ENCODE measurements around the gene PTPRZ1. TPM values are rescaled to one million over a fixed set of nuclear protein-coding genes. Genes with fewer than 3 reads are reported as not detected.

Gene PTPRZ1
- total and polyA plus RNA-seq, 10 of the 15 experiments (the other 5 are each of a cell fraction or from before 2014, with no cell fraction given), result 0.05 to 0.21 (median 0.11) TPM; not detected in 7

- SMC1A ChIA-PET (ENCODE audit: uncharacterized antibody, unreplicated experiment), result no interaction called here
- Histone ChIP-seq H3K27me3 (replicated peaks in 1 of 2; ENCODE audit: control insufficient read depth in 2 of 2, insufficient read depth in 2 of 2, low read length in 1 of 2) (no peaks in the 10 kb centered on the region), H4K20me1 (ENCODE audit: control insufficient read depth, insufficient read depth) (no peaks in the 10 kb centered on the region), H3K9me3 (replicated peaks; ENCODE audit: control insufficient read depth, insufficient read depth, low read length) (no peaks in the 10 kb centered on the region), H3K79me2 (ENCODE audit: control insufficient read depth, insufficient read depth, low read length) (no peaks in the 10 kb centered on the region), H3K4me1 (ENCODE audit: control insufficient read depth, insufficient read depth, low read length) (no peaks in the 10 kb centered on the region), H3K27ac (ENCODE audit: control insufficient read depth, insufficient read depth) (no peak overlapping the region), H3K9ac (ENCODE audit: control insufficient read depth, insufficient read depth, low read length) (no peak overlapping the region), H3K4me3 (no peak overlapping the region), H2AFZ (ENCODE audit: control insufficient read depth, low read depth, low read length) (no peak overlapping the region), H3K36me3 (ENCODE audit: control insufficient read depth in 2 of 2, insufficient read depth in 2 of 2, low read length in 1 of 2) (no peaks in the 10 kb centered on the region), H3K4me2 (ENCODE audit: control insufficient read depth, insufficient read depth) (no peak overlapping the region)
- no peak for TF ChIP-seq MTA3 (IDR thresholded peaks at IDR 0.05; ENCODE audit: borderline replicate concordance, low read length)
- no peak for TF ChIP-seq ASH2L (IDR thresholded peaks at IDR 0.05; ENCODE audit: borderline replicate concordance, low read depth)
- no peak for TF ChIP-seq SMARCA5 (IDR thresholded peaks at IDR 0.05)
- no peak for TF ChIP-seq GATAD2B (conservative IDR thresholded peaks at IDR 0.05; ENCODE audit: low read depth)
- no peak for TF ChIP-seq HDAC6 (IDR thresholded peaks at IDR 0.05; ENCODE audit: unreplicated experiment)
- TF ChIP-seq RAD21 (IDR thresholded peaks at IDR 0.05; ENCODE audit: insufficient read depth, low read depth, low read length), result no peak
- TF ChIP-seq RUNX3 (IDR thresholded peaks at IDR 0.05; ENCODE audit: low read length), result no peak
- TF ChIP-seq PBX3 (IDR thresholded peaks at IDR 0.05; ENCODE audit: insufficient replicate concordance, low read depth, low read length), result no peak
- no peak for TF ChIP-seq NR2C1 (IDR thresholded peaks at IDR 0.05)
- in situ Hi-C loops (cut with MboI) (no loop called here), intact Hi-C loops (cut with micrococcal nuclease; ENCODE audit: unreplicated experiment) (no loop called here)
- 21% methylated on average over 4 of the region's 4 CpGs for WGBS (ENCODE audit: insufficient coverage, insufficient replicate concordance, low lambda C conversion rate, missing lambda C conversion rate)
- FAIRE-seq (no peak), DNase-seq (ENCODE audit: low read depth, low spot score) (no peak), ATAC-seq (no peak)
- BruUV-seq (replicated peaks), result no TSS peak
- RAD21 ChIA-PET (ENCODE audit: unreplicated experiment), result no interaction called here
- POLR2A ChIA-PET, result no interaction called here
- CTCF ChIA-PET, result no interaction called here
Measured at GRCh38 chr7:122059542-122059941, 186.6 kb downstream of the PTPRZ1 start.

Measured in GM12878 (cell line).